T-helper 2 cell treated with Interferon-gamma antibody and Interleukin-4, amounts not matched to agents 5 μg/mL and 100 μg/mL, for 36 hours (primary cell): ENCODE measurements around the gene RTEL1.
"Not testable (repeated sequence)": the region's sequence is repeated elsewhere in the genome, so short reads cannot be mapped to it uniquely, and the experiment has no call there.

Source experiments
- DNase-seq: peaks from one replicate; pipeline ENCODE4 v3.0.0; 2021; ENCODE audit warnings: low spot score
- H3K27ac Mint-ChIP-seq: one replicate; pipeline ENCODE4 v1.8.0; 2021; ENCODE audit warnings: mild to moderate bottlenecking, mixed read lengths
- H3K27me3 Mint-ChIP-seq: one replicate; pipeline ENCODE4 v1.8.0; 2021; ENCODE audit warnings: low read depth, mixed read lengths
- H3K36me3 Mint-ChIP-seq: one replicate; pipeline ENCODE4 v1.8.0; 2021; ENCODE audit warnings: low read depth, mixed read lengths
- H3K4me1 Mint-ChIP-seq: one replicate; pipeline ENCODE4 v1.8.0; 2021; ENCODE audit warnings: low read depth, mixed read lengths
- H3K4me3 Mint-ChIP-seq: one replicate; pipeline ENCODE4 v1.8.0; 2022; ENCODE audit warnings: mild to moderate bottlenecking, moderate library complexity, mixed read lengths
- H3K9me3 Mint-ChIP-seq: one replicate; pipeline ENCODE4 v1.8.0; 2021; ENCODE audit warnings: mixed read lengths

The RTEL1 gene

GRCh38 chr20:63722967-63723622 is 65.0 kb downstream of the RTEL1 start:
- Mint-ChIP-seq H3K9me3 (peaks cover 17% of the 10 kb centered on the region), H3K4me1 (peaks cover 17% of the 10 kb centered on the region), H3K36me3 (peaks cover 70% of the 10 kb centered on the region)
- DNase-seq, H3K4me3 Mint-ChIP-seq, H3K27me3 Mint-ChIP-seq, H3K27ac Mint-ChIP-seq: not testable (repeated sequence)

DNA sequence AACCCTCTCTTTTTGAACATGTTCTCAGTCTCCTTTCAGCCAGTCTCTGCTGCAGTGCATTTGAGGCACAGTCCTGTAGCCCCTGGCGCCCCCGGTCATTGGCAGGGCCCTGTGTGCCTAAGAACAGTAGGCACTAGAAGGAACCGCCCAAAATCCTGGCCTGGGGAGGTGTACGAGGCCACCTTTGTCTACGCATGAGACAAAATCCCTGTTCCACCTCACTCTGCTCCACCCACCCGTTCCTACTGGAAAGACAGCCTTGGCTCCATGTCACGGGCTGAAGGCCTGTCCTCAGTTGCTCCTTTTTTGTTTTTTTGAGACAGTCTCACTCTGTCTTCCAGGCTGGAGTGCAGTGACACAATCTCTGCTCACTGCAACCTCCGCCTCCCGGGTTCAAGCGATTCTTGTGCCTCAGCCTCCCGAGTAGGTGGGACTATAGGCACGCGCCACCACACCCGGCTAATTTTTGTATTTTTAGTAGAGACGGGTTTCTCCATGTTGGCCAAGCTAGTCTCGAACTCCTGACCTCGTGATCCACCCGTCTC is 72.1 kb downstream of the RTEL1 start:
- not testable (repeated sequence) for H3K4me3 Mint-ChIP-seq, H3K9me3 Mint-ChIP-seq, H3K27ac Mint-ChIP-seq, H3K27me3 Mint-ChIP-seq, DNase-seq
- H3K4me1 Mint-ChIP-seq = peaks cover 38% of the 10 kb centered on the region
- H3K36me3 Mint-ChIP-seq = peaks cover 44% of the 10 kb centered on the region

DNA sequence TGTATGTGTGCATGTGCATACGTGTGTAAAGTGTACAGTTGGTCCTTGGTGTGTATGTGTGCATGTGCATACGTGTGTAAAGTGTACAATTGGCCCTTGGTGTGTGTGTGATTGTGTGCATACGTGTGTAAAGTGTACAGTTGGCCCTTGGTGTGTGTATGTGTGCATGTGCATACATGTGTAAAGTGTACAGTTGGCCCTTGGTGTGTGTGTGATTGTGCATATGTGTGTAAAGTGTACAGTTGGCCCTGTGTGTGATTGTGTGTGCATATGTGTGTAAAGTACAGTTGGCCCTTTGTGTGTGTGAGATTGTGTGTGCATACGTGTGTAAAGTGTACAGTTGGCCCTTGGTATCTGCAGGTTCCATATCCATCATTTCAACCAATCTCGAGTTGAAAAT is 73.3 kb downstream of the RTEL1 start:
- Mint-ChIP-seq H3K4me1 (peaks cover 46% of the 10 kb centered on the region), H3K36me3 (peaks cover 43% of the 10 kb centered on the region), H3K9me3 (peaks cover 4% of the 10 kb centered on the region), H3K4me3 (no peak overlapping the region), H3K27me3 (no peaks in the 10 kb centered on the region), H3K27ac (no peak overlapping the region)
- no peak for DNase-seq

DNA sequence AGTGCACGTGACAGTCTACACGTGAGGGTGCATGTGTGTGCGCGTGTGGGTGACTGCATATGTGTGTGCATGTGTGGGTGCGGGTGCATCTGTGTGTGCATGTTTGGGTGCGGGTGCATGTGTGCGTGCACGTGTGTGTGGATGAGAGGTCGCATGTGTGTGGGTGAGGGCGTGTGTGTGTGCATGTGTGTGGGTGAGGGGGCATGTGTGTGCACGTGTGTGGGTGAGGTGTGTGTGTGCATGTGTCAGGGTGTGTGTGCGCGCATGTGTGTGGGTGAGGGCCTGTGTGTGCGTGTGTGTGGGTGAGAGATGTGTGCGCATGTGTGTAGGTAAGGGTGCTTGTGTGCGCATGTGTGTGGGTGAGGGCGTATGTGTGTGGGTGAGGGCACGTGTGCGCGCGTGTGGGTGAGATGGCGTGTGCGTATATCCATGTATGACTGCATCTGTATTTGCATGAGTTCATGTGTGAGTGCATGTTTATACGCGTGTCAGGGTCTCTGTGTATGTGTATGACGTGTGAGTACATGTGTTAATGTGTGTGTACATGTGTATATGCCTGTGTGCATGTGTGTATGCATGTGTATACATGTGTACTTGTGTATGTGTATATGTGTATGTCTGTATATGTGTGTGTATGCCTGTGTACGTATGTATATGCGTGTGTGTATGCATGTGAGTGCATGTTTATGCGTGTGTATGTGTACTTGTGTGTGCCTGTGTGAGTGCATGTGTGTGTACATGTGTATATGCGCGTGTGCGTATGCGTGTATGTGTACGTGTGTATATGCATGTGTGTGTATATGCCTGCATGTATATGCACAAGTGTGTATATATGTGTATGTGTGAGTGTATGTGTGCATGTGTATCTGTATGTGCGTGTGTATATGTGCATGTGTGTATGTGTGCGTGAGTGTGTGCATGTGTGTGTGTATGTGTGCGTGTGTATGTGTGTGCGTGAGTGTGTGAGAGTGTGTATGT is 74.3 kb downstream of the RTEL1 start:
- Mint-ChIP-seq H3K9me3 (no peaks in the 10 kb centered on the region), H3K27me3 (no peaks in the 10 kb centered on the region), H3K4me3 (no peak overlapping the region), H3K36me3 (peaks cover 37% of the 10 kb centered on the region), H3K27ac (no peak overlapping the region), H3K4me1 (peaks cover 44% of the 10 kb centered on the region)
- DNase-seq = no peak

GRCh38 chr20:63733117-63733516 is 75.0 kb downstream of the RTEL1 start:
- Mint-ChIP-seq H3K9me3 (no peaks in the 10 kb centered on the region), H3K4me3 (no peak overlapping the region), H3K27ac (no peak overlapping the region)

DNA sequence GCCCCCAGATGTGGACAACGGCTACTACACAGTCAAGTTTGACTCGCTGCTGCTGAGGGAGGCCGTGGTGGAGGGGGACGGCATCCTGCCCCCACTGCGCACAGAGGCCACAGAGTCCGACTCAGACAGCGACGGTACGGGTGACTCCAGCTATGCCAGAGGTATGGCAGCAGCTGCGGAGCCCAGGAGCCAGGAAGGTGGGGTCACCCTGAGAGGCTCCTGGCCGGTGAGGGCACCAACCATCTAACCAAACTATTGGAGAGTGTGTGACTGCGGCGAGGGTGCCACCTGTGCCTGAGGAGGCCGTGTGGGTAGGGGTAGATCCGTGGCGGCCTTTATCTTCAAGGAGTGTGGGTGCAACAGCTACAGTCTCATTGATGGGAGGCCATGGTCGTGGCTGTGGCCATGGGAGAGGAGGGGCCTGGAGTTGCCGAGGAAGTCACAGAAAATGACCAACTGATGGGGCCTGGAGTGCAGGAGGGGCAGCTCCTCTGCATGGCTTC is 75.5 kb downstream of the RTEL1 start:
- peaks cover 27% of the 10 kb centered on the region for H3K36me3 Mint-ChIP-seq
- peak overlapping the region; percentile 81 for H3K27ac Mint-ChIP-seq
- no peaks in the 10 kb centered on the region for H3K27me3 Mint-ChIP-seq
- peak overlapping the region; percentile 37 for H3K4me3 Mint-ChIP-seq
- H3K4me1 Mint-ChIP-seq = peaks cover 36% of the 10 kb centered on the region
- H3K9me3 Mint-ChIP-seq = no peaks in the 10 kb centered on the region
- DNase-seq = peak; percentile 3

More at GRCh38 chr20:63733117-63733516, 75.0 kb downstream of the RTEL1 start:
- H3K27me3 Mint-ChIP-seq = no peaks in the 10 kb centered on the region
- H3K4me1 Mint-ChIP-seq = peaks cover 40% of the 10 kb centered on the region
- DNase-seq = no peak
- H3K36me3 Mint-ChIP-seq = peaks cover 32% of the 10 kb centered on the region

DNA sequence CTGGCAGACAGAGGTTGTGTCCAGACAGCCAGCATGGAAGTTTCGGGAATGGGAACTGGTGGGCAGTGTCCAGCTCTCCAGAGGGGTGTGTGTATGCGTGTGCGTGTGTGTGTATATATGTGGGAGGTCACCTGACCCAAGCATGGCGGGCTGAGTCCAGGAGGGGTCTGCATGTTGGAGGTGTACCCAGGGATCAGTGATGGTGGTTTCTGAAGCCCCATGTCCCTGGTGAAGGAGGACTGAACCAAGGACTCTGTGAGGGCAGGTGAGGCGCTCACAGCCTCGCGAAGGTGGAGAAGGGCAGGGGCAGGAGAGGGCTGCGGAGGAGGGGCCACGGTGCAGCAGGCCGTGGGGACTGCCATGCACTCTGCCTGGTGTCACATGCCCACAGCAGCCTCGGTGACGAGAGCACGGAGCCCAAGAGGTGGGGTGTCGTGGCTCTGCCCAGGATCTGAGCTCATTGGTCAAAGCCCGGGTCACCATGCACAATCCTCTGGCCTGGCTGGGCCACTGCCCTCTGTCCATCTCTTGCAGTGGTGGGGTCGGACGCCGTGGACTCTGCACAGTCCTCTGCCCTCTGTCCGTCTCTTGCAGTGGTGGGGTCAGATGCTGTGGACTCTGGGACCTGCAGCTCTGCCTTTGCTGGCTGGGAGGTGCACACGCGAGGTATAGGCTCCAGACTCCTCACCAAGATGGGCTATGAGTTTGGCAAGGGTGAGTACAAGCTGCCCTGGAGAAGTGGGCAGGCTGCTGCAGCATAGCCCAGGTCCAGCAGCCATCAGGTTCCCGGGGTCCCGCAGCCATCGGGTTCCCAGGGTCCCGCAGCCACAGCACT is 76.2 kb downstream of the RTEL1 start:
- DNase-seq = peak; percentile 4
- Mint-ChIP-seq H3K27ac (peak overlapping the region; percentile 81), H3K4me1 (peaks cover 31% of the 10 kb centered on the region), H3K27me3 (no peaks in the 10 kb centered on the region), H3K36me3 (peaks cover 24% of the 10 kb centered on the region), H3K9me3 (no peaks in the 10 kb centered on the region), H3K4me3 (peak overlapping the region; percentile 37)

DNA sequence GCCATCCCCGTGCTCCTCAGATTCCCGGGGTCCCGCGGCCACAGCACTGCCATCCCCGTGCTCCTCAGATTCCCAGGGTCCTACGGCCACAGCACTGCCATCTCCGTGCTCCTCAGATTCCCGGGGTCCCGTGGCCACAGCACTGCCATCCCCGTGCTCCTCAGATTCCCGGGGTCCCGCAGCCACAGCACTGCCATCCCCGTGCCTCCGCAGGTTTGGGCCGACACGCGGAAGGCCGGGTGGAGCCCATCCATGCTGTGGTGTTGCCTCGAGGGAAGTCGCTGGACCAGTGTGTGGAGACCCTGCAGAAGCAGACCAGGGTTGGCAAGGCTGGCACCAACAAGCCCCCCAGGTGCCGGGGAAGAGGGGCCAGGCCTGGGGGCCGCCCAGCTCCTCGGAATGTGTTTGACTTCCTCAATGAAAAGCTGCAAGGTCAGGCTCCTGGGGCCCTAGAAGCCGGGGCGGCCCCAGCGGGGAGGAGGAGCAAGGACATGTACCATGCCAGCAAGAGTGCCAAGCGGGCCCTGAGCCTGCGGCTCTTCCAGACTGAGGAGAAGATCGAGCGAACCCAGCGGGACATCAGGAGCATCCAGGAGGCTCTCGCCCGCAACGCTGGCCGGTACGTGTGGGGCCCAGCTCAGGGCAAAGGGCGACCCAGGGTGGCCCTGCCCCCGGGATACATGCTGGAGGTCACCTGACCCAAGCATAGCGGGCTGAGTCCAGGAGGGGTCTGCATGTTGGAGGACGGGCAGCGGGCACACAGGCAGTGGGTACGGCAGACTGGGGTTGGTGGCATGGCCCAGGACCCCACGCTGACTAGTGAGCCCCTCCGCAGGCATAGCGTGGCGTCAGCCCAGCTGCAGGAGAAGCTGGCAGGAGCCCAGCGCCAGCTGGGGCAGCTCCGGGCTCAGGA is 77.1 kb downstream of the RTEL1 start:
- Mint-ChIP-seq H3K27ac (peak overlapping the region; percentile 88), H3K36me3 (peaks cover 19% of the 10 kb centered on the region), H3K27me3 (no peaks in the 10 kb centered on the region), H3K4me3 (peak overlapping the region; percentile 90), H3K9me3 (no peaks in the 10 kb centered on the region), H3K4me1 (peaks cover 22% of the 10 kb centered on the region)
- no peak for DNase-seq

- Mint-ChIP-seq H3K4me1 (peaks cover 20% of the 10 kb centered on the region), H3K27ac (peak within 1 kb of the TSS; percentile 88), H3K27me3 (no peaks in the 10 kb centered on the region), H3K4me3 (peak within 1 kb of the TSS; percentile 90), H3K9me3 (no peaks in the 10 kb centered on the region), H3K36me3 (peaks cover 19% of the 10 kb centered on the region)
- DNase-seq = peak; percentile 35
These were observed 78.0 kb downstream of the RTEL1 start, which contains the start of gene LIME1 for GRCh38 chr20:63735859-63736718. LIME1 (plus strand) TSS chr20:63736664; CDS start chr20:63737550, 886 bp downstream.

- no peak for DNase-seq
- H3K4me3 Mint-ChIP-seq = peak overlapping the region; percentile 90
- H3K4me1 Mint-ChIP-seq = peaks cover 20% of the 10 kb centered on the region
- peak overlapping the region; percentile 88 for H3K27ac Mint-ChIP-seq
- H3K27me3 Mint-ChIP-seq = no peaks in the 10 kb centered on the region
- H3K36me3 Mint-ChIP-seq = peaks cover 19% of the 10 kb centered on the region
- no peaks in the 10 kb centered on the region for H3K9me3 Mint-ChIP-seq
These were observed 79.0 kb downstream of the RTEL1 start for GRCh38 chr20:63736893-63737694.

DNA sequence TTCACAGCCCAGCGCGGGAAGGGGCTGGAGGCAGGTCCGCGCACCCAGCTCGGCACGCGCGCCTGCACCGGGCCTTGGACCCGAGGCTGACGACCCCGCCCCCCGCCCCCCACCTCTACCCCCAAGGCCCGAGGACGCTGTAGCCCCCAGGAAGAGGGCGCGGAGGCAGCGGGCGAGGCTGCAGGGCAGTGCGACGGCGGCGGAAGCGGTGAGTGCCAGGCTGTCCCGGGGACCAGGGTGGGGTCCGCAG is 79.5 kb downstream of the RTEL1 start:
- Mint-ChIP-seq H3K27me3 (no peaks in the 10 kb centered on the region), H3K27ac (no peak overlapping the region), H3K9me3 (no peaks in the 10 kb centered on the region), H3K36me3 (peaks cover 19% of the 10 kb centered on the region), H3K4me1 (peaks cover 20% of the 10 kb centered on the region), H3K4me3 (peak overlapping the region; percentile 90)
- DNase-seq = no peak
